PFSK-1 (cell line): Measurements from ENCODE around the gene CNGB1.

ENCODE experiments used
- FOXP2 ChIP-seq: optimal IDR thresholded peaks from 2 replicates; pipeline ENCODE3; 2011; ENCODE audit warnings: borderline replicate concordance, control low read depth, inconsistent platforms; ENCODE audit not compliant: insufficient read depth; ENCODE audit errors: extremely low read length, extremely low read depth
- POLR2AphosphoS5 ChIP-seq: IDR thresholded peaks from 2 replicates; pipeline ENCODE4 v1.6.1; 2012; ENCODE audit warnings: low read depth, mild to moderate bottlenecking, control low read depth, low read length, moderate library complexity
- SIN3A ChIP-seq: IDR thresholded peaks from 2 replicates; pipeline ENCODE4 v1.6.1; 2012; ENCODE audit warnings: mild to moderate bottlenecking, low read length, moderate library complexity, borderline replicate concordance; ENCODE audit not compliant: insufficient read depth
- TAF1 ChIP-seq: IDR thresholded peaks from 2 replicates; pipeline ENCODE4 v1.6.1; 2012; ENCODE audit warnings: low read length, control low read depth, borderline replicate concordance; ENCODE audit not compliant: insufficient read depth
- TF ChIP-seq, protein P1 (sequence below), 2 experiments: IDR thresholded peaks; 2 replicates each; pipeline versions ENCODE4 v1.6.1 to v1.8.0; 2011 to 2012; ENCODE audit warnings: low read depth in 2 of 2, low read length in 2 of 2, control low read depth in 1 of 2, inconsistent platforms in 1 of 2, mild to moderate bottlenecking in 1 of 2, moderate library complexity in 1 of 2; ENCODE audit not compliant: insufficient read depth in 1 of 2

CNGB1 gene

DNA sequence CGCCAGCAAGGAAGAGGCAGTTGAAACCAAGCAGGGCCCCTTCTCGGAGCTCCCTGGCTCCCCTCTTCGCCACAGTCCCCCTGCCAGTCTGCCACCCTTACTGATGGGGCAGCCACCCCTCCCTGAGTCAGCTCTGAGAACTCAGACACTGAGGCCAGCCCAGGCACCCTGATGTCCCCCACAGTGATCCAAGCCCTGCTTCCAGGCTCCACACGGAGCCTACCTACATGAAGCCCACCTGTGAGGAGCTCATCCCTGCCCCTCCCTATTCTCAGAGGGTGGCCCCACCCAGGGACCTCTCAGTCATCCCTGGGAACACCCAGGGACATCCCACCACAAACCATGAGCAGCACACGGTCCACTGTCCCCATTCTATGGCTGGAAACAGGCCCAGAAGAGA, 8.9 kb downstream of the CNGB1 start:
- TF ChIP-seq SIN3A, result no peak
- no peak for TF ChIP-seq FOXP2
- TF ChIP-seq, protein P1, sequence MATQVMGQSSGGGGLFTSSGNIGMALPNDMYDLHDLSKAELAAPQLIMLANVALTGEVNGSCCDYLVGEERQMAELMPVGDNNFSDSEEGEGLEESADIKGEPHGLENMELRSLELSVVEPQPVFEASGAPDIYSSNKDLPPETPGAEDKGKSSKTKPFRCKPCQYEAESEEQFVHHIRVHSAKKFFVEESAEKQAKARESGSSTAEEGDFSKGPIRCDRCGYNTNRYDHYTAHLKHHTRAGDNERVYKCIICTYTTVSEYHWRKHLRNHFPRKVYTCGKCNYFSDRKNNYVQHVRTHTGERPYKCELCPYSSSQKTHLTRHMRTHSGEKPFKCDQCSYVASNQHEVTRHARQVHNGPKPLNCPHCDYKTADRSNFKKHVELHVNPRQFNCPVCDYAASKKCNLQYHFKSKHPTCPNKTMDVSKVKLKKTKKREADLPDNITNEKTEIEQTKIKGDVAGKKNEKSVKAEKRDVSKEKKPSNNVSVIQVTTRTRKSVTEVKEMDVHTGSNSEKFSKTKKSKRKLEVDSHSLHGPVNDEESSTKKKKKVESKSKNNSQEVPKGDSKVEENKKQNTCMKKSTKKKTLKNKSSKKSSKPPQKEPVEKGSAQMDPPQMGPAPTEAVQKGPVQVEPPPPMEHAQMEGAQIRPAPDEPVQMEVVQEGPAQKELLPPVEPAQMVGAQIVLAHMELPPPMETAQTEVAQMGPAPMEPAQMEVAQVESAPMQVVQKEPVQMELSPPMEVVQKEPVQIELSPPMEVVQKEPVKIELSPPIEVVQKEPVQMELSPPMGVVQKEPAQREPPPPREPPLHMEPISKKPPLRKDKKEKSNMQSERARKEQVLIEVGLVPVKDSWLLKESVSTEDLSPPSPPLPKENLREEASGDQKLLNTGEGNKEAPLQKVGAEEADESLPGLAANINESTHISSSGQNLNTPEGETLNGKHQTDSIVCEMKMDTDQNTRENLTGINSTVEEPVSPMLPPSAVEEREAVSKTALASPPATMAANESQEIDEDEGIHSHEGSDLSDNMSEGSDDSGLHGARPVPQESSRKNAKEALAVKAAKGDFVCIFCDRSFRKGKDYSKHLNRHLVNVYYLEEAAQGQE (IDR thresholded peaks at IDR 0.05; ENCODE audit: insufficient read depth in 1 of 2, low read depth in 2 of 2, low read length in 2 of 2), result no peak
- no peak for TF ChIP-seq POLR2AphosphoS5
- no peak for TF ChIP-seq TAF1

- TF ChIP-seq TAF1, result no peak
- TF ChIP-seq, protein P1 (IDR thresholded peaks at IDR 0.05; ENCODE audit: insufficient read depth in 1 of 2, low read depth in 2 of 2, low read length in 2 of 2), result no peak
- no peak for TF ChIP-seq POLR2AphosphoS5
- no peak for TF ChIP-seq FOXP2
These were observed 9.4 kb downstream of the CNGB1 start for GRCh38 chr16:57961538-57961937.

- TF ChIP-seq, protein P1 (IDR thresholded peaks at IDR 0.05; ENCODE audit: insufficient read depth in 1 of 2, low read depth in 2 of 2, low read length in 2 of 2), result no peak
- TF ChIP-seq SIN3A (no peak), FOXP2 (no peak), POLR2AphosphoS5 (no peak), TAF1 (no peak)
These were observed 10.0 kb downstream of the CNGB1 start for GRCh38 chr16:57960826-57961472.

- TF ChIP-seq TAF1 (no peak), POLR2AphosphoS5 (no peak), SIN3A (no peak), FOXP2 (no peak)
- TF ChIP-seq, protein P1 (IDR thresholded peaks at IDR 0.05; ENCODE audit: insufficient read depth in 1 of 2, low read depth in 2 of 2, low read length in 2 of 2), result no peak
These were observed 10.6 kb downstream of the CNGB1 start for GRCh38 chr16:57960310-57960709.
